Pancreas (tissue), 10 donors: Measurements from ENCODE around the gene NIN. TPM values are rescaled to one million over a fixed set of nuclear protein-coding genes. Genes with fewer than 3 reads are reported as not detected.

Experiments
- ATAC-seq, 4 donors: fragments of 200-7000 bp; cut with Tn5 transposase; one replicate each; pipeline versions ENCODE4 v1.8.0 to v1.9.1; 2020; ENCODE audit warnings: mild to moderate bottlenecking in 4 of 4, moderate library complexity in 4 of 4
- DNase-seq, 6 donors: peaks; one replicate each; pipeline ENCODE4 v3.0.0-alpha.2; 2020
- FAIRE-seq: peaks from 2 replicates; lab custom pipeline; 2012; peaks lifted over from hg19 to GRCh38; lab: Jason Lieb, UNC
- H3K27ac ChIP-seq, 4 donors: fragments of 200-600 bp; sonication (generic); 1 replicate in 3 of 4; 2 replicates in 1 of 4; pipeline versions ENCODE4 v1.5.0 to v1.8.0; 2020
- H3K27me3 ChIP-seq, 4 donors: fragments of 200-600 bp; one replicate each; pipeline ENCODE4 v1.8.0; 2021
- H3K36me3 ChIP-seq, 3 donors: fragments of 200-600 bp; sonication (generic) in 1 of 3; one replicate each; pipeline versions ENCODE4 v1.5.0 to v1.8.0; 2020 to 2021
- H3K4me1 ChIP-seq, 3 donors: fragments of 200-600 bp; one replicate each; pipeline ENCODE4 v1.8.0; 2021
- H3K4me3 ChIP-seq, 4 donors: fragments of 200-600 bp; sonication (generic) in 2 of 4; one replicate each; pipeline versions ENCODE4 v1.5.0 to v1.8.0; 2020 to 2021
- H3K9me3 ChIP-seq, 4 donors: fragments of 200-600 bp; one replicate each; pipeline ENCODE4 v1.8.0; 2021
- CTCF ChIP-seq, 4 donors: fragments of 200-600 bp; sonication (generic) in 3 of 4; IDR thresholded peaks; one replicate each; pipeline versions ENCODE4 v1.5.0 to v1.8.0; 2021; ENCODE audit warnings: antibody characterized with exemption in 4 of 4
- WGBS, 2 donors: extraction: QIAGEN DNeasy Blood & Tissue Kit; methylation state at CpG; one replicate each; pipeline ENCODE4 v1.1.7; 2013; 5-methylcytosine and 5-hydroxymethylcytosine counted together
- intact Hi-C, 3 donors: fragments of 100-400 bp; cut with DNase I; formaldehyde crosslinking; loops; one replicate each; pipeline versions ENCODE4 v1.11.1 to v1.14.2; 2022
- polyA plus RNA-seq, 2 donors: library from polyadenylated mRNA; stranded (reverse); fragments of 200-250 nt; gene quantifications; one replicate each; pipeline ENCODE4 v1.2.3, GENCODE V29; 2013
- total RNA-seq, 6 donors: library from RNA; stranded (reverse); fragmentation: NEBNext Ultra II Directional in 4 of 6; extraction: Animal tissue kit (Norgen Biotek cat#: 25700) in 4 of 6; gene quantifications; one replicate each; pipeline versions ENCODE4 v1.2.1 to v1.2.4, GENCODE V29; 2021 to 2023
- donor health status: healthy with polysubstance abuse.
- donor health status: DM: no; HTN: no; CAD: no; lungs with moderate emphysema.
- donor health status: DM: no; HTN: no; CAD: no.
- donor health status: control.
- donor health status: control.
- donor health status: Bipolar disorder and iron deficiency.
- donor health status: DM: yes; HTN: yes; CAD: no.
- donor health status: DM: no; HTN: no; CAD: no.
- donor health status: DM: no; HTN: no; CAD: no.
- donor health status: DM: yes; HTN: yes; CAD: no.

The NIN gene
- total and polyA plus RNA-seq, 8 donors = 3.1 to 17.9 (median 8.5) TPM

GRCh38 chr14:50688875-50689274, 142.1 kb downstream of the NIN start:
- ATAC-seq (peak in 1 of 4 donors; percentile 42), FAIRE-seq (no peak), DNase-seq (no peak)
- 97 to 100% methylated on average over 1 of the region's 1 CpG for WGBS, 2 donors
- no peaks in the 10 kb centered on the region for H3K4me1 ChIP-seq
- TF ChIP-seq CTCF (IDR thresholded peaks at IDR 0.05) = no peak
- H3K27ac ChIP-seq = no peak overlapping the region
- no peaks in the 10 kb centered on the region for H3K36me3 ChIP-seq
- no peaks in the 10 kb centered on the region for H3K27me3 ChIP-seq
- H3K9me3 ChIP-seq = no peaks in the 10 kb centered on the region
- H3K4me3 ChIP-seq = no peak overlapping the region
- intact Hi-C loops = no loop called here

- no peak for ATAC-seq
- FAIRE-seq = no peak
Observed at GRCh38 chr14:50679674-50680073, 151.3 kb downstream of the NIN start.

GRCh38 chr14:50678163-50678562, 152.8 kb downstream of the NIN start:
- FAIRE-seq = no peak
- ATAC-seq = peak in 1 of 4 donors; percentile 16
- DNase-seq = no peak
- intact Hi-C loops = no loop called here
- no peak for TF ChIP-seq CTCF (IDR thresholded peaks at IDR 0.05)
- no peaks in the 10 kb centered on the region for H3K9me3 ChIP-seq
- WGBS, 2 donors = 80 to 86% methylated on average over 5 of the region's 5 CpGs
- peak overlapping the region in 2 of 4 donors; percentile 43 to 55 for H3K27ac ChIP-seq
- H3K4me3 ChIP-seq = no peak overlapping the region
- no peaks in the 10 kb centered on the region for H3K36me3 ChIP-seq
- H3K27me3 ChIP-seq = no peaks in the 10 kb centered on the region
- H3K4me1 ChIP-seq = peaks cover 0 to 8% (median 4%) of the 10 kb centered on the region in 3 donors

More at GRCh38 chr14:50679674-50680073, 151.3 kb downstream of the NIN start:
- no peak for TF ChIP-seq CTCF (IDR thresholded peaks at IDR 0.05)
- intact Hi-C loops = no loop called here
- peaks cover 0 to 8% (median 4%) of the 10 kb centered on the region in 3 donors for H3K4me1 ChIP-seq
- no peak overlapping the region for H3K27ac ChIP-seq
- no peak for DNase-seq
- H3K27me3 ChIP-seq = no peaks in the 10 kb centered on the region
- no peak overlapping the region for H3K4me3 ChIP-seq
- no peaks in the 10 kb centered on the region for H3K9me3 ChIP-seq
- H3K36me3 ChIP-seq = no peaks in the 10 kb centered on the region

- peak in 3 of 4 donors; percentile 36 to 88 (median 80) for ATAC-seq
- FAIRE-seq = no peak
Observed at GRCh38 chr14:50677527-50678063, 153.4 kb downstream of the NIN start.

More at GRCh38 chr14:50677527-50678063, 153.4 kb downstream of the NIN start:
- no peaks in the 10 kb centered on the region for H3K36me3 ChIP-seq
- H3K4me1 ChIP-seq = peaks cover 0 to 8% (median 4%) of the 10 kb centered on the region in 3 donors
- intact Hi-C loops = no loop called here
- H3K27me3 ChIP-seq = no peaks in the 10 kb centered on the region
- 53 to 58% methylated on average over 5 of the region's 5 CpGs for WGBS, 2 donors
- no peak overlapping the region for H3K4me3 ChIP-seq
- no peaks in the 10 kb centered on the region for H3K9me3 ChIP-seq
- peak overlapping the region in 2 of 4 donors; percentile 43 to 55 for H3K27ac ChIP-seq
- TF ChIP-seq CTCF (IDR thresholded peaks at IDR 0.05) = no peak
- DNase-seq = no peak
